ENCODE data around the gene ENTR1.

ENTR1 gene

GRCh38 chr9:136376457-136376856 is 34.0 kb downstream of the ENTR1 start:
- H3K27ac ChIP-seq: no peak overlapping the region
- H3K79me2 ChIP-seq: no peaks in the 10 kb centered on the region
- no peaks in the 10 kb centered on the region for H3K9me3 ChIP-seq (ENCODE audit: control insufficient read depth, low read length)
- no peak overlapping the region for H3K4me3 ChIP-seq (ENCODE audit: low read depth, low read length)
- no peak for TF ChIP-seq CTCF (IDR thresholded peaks at IDR 0.05)
- H2AFZ ChIP-seq: no peak overlapping the region
- no peak overlapping the region for H3K9ac ChIP-seq
- H3K4me1 ChIP-seq: peaks cover 3% of the 10 kb centered on the region
- H3K36me3 ChIP-seq (ENCODE audit: control insufficient read depth, insufficient read depth, low read length): no peaks in the 10 kb centered on the region
- H3K4me2 ChIP-seq (ENCODE audit: low read length): no peak overlapping the region
- no peaks in the 10 kb centered on the region for H3K27me3 ChIP-seq (ENCODE audit: control insufficient read depth, insufficient read depth, low read length)

- Histone ChIP-seq H3K4me1 (peaks cover 7% of the 10 kb centered on the region), H3K36me3 (ENCODE audit: control insufficient read depth, insufficient read depth, low read length) (no peaks in the 10 kb centered on the region), H3K9ac (no peak overlapping the region)
These were observed 35.3 kb downstream of the ENTR1 start for GRCh38 chr9:136375096-136375495.

GRCh38 chr9:136374183-136374575 is 36.2 kb downstream of the ENTR1 start:
- Histone ChIP-seq H3K36me3 (ENCODE audit: control insufficient read depth, insufficient read depth, low read length) (no peaks in the 10 kb centered on the region), H3K4me3 (ENCODE audit: low read depth, low read length) (no peak overlapping the region), H3K4me2 (ENCODE audit: low read length) (no peak overlapping the region), H3K27me3 (ENCODE audit: control insufficient read depth, insufficient read depth, low read length) (no peaks in the 10 kb centered on the region), H3K9me3 (ENCODE audit: control insufficient read depth, low read length) (no peaks in the 10 kb centered on the region), H2AFZ (no peak overlapping the region), H3K27ac (no peak overlapping the region), H3K79me2 (no peaks in the 10 kb centered on the region), H3K4me1 (peaks cover 7% of the 10 kb centered on the region), H3K9ac (no peak overlapping the region)
- TF ChIP-seq CTCF (IDR thresholded peaks at IDR 0.05): no peak

More at GRCh38 chr9:136375096-136375495, 35.3 kb downstream of the ENTR1 start:
- no peaks in the 10 kb centered on the region for H3K27me3 ChIP-seq (ENCODE audit: control insufficient read depth, insufficient read depth, low read length)
- no peak overlapping the region for H2AFZ ChIP-seq
- H3K79me2 ChIP-seq: no peaks in the 10 kb centered on the region
- no peak for TF ChIP-seq CTCF (IDR thresholded peaks at IDR 0.05)
- H3K4me2 ChIP-seq (ENCODE audit: low read length): no peak overlapping the region
- H3K9me3 ChIP-seq (ENCODE audit: control insufficient read depth, low read length): no peaks in the 10 kb centered on the region
- no peak overlapping the region for H3K27ac ChIP-seq
- no peak overlapping the region for H3K4me3 ChIP-seq (ENCODE audit: low read depth, low read length)

- no peaks in the 10 kb centered on the region for H3K9me3 ChIP-seq (ENCODE audit: control insufficient read depth, low read length)
- no peak within 1 kb of the TSS for H2AFZ ChIP-seq
- H3K27ac ChIP-seq: no peak within 1 kb of the TSS
- H3K36me3 ChIP-seq (ENCODE audit: control insufficient read depth, insufficient read depth, low read length): no peaks in the 10 kb centered on the region
- H3K27me3 ChIP-seq (ENCODE audit: control insufficient read depth, insufficient read depth, low read length): no peaks in the 10 kb centered on the region
- no peak for TF ChIP-seq CTCF (IDR thresholded peaks at IDR 0.05)
- no peak within 1 kb of the TSS for H3K9ac ChIP-seq
- H3K4me2 ChIP-seq (ENCODE audit: low read length): no peak within 1 kb of the TSS
- H3K79me2 ChIP-seq: no peaks in the 10 kb centered on the region
- no peak within 1 kb of the TSS for H3K4me3 ChIP-seq (ENCODE audit: low read depth, low read length)
- H3K4me1 ChIP-seq: peaks cover 7% of the 10 kb centered on the region
These were observed 36.9 kb downstream of the ENTR1 start, which contains the start of gene CARD9 for GRCh38 chr9:136373300-136374182. Gene CARD9 (minus strand): TSS chr9:136373669. CDS start chr9:136372078, 1,591 bp downstream.
